ENCODE results near the gene RASAL3. TPM values are rescaled to one million over a fixed set of nuclear protein-coding genes. Genes with fewer than 3 reads are reported as not detected.
A peak's percentile ranks its signal among the peaks of the same experiment; 100 is the strongest.

The RASAL3 gene
- total RNA-seq, 1 donor from 2014 or later, result 4.4 TPM

GRCh38 chr19:15453091-15453578 lies 11.2 kb downstream of the RASAL3 start:
- intact Hi-C loops (cut with DNase I), result loop anchor here (5.0 kb wide), 4 partner anchors 104 to 346 kb away; partner anchors contain the start of gene SYDE1
- peaks cover 9 to 21% of the 10 kb centered on the region in 2 donors for H3K4me1 ChIP-seq

DNA sequence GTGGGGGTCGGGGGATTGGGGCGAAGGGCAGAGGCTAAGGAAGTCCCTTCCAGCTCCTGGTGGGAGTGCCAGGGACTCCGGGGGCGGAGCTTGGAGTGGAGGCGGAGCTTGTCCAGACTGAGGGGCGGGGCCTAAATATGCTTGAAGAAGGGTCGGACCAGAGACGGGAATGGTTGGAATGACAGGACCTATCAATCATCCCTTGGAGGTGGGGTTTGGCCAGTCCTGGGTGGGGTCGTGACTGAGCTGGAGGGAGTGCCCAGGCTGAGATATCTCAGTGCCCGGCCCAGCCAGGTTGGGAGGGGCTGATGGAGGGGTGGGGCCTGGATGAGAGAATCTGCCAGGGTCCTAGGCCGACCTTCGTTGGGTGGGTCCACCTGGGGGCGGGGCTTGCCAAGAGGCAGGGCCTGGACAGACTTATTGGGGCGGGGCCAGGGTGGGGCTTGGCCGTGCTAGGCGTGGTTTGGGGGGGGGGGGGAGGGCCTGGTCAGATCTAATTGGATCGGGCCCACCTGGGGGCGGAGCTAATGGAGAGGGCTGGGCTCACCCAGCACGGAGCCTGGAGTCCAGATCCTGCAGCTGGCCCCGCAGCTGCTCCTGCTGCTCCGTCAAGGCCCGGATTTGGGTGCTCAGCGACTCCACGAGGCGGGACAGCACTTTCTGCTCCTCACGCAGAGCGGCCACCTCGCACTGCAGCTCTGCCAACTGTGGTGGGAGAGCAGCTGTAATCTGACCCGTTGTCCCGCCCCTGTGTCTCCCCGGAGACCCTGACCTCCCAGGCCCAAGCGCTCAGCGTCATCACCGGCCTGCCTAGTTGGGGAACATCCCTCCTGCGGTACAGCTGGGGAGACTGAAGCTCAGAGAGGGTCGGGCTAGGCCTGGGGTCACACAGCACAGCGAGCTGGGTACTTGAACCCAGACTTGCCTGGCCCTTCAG lies 12.0 kb downstream of the RASAL3 start:
- peaks cover 9 to 21% of the 10 kb centered on the region in 2 donors for H3K4me1 ChIP-seq
- intact Hi-C loops (cut with DNase I), result loop anchor here (5.0 kb wide), 4 partner anchors 105 to 345 kb away; partner anchors contain the start of gene SYDE1
- H3K27me3 ChIP-seq, result peaks cover 10% of the 10 kb centered on the region
- peak overlapping the region; percentile 51 to 67 for H3K4me3 ChIP-seq
- H3K36me3 ChIP-seq, result no peaks in the 10 kb centered on the region
- DNase-seq (ENCODE audit: low spot score in 2 of 2), result peak; percentile 53 to 90
- no peaks in the 10 kb centered on the region for H3K9me3 ChIP-seq
- TF ChIP-seq, protein P1, sequence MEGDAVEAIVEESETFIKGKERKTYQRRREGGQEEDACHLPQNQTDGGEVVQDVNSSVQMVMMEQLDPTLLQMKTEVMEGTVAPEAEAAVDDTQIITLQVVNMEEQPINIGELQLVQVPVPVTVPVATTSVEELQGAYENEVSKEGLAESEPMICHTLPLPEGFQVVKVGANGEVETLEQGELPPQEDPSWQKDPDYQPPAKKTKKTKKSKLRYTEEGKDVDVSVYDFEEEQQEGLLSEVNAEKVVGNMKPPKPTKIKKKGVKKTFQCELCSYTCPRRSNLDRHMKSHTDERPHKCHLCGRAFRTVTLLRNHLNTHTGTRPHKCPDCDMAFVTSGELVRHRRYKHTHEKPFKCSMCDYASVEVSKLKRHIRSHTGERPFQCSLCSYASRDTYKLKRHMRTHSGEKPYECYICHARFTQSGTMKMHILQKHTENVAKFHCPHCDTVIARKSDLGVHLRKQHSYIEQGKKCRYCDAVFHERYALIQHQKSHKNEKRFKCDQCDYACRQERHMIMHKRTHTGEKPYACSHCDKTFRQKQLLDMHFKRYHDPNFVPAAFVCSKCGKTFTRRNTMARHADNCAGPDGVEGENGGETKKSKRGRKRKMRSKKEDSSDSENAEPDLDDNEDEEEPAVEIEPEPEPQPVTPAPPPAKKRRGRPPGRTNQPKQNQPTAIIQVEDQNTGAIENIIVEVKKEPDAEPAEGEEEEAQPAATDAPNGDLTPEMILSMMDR (IDR thresholded peaks at IDR 0.05), result no peak
- H3K27ac ChIP-seq, result peak overlapping the region; percentile 17 to 64

More at GRCh38 chr19:15453091-15453578, 11.2 kb downstream of the RASAL3 start:
- peak overlapping the region; percentile 51 to 67 for H3K4me3 ChIP-seq
- peaks cover 10% of the 10 kb centered on the region for H3K27me3 ChIP-seq
- TF ChIP-seq, protein P1 (IDR thresholded peaks at IDR 0.05), result peak; percentile 20 to 44 (median 33)
- no peaks in the 10 kb centered on the region for H3K9me3 ChIP-seq
- H3K27ac ChIP-seq, result peak overlapping the region; percentile 17 to 64
- H3K36me3 ChIP-seq, result no peaks in the 10 kb centered on the region
- no peak for DNase-seq (ENCODE audit: low spot score in 2 of 2)

DNA sequence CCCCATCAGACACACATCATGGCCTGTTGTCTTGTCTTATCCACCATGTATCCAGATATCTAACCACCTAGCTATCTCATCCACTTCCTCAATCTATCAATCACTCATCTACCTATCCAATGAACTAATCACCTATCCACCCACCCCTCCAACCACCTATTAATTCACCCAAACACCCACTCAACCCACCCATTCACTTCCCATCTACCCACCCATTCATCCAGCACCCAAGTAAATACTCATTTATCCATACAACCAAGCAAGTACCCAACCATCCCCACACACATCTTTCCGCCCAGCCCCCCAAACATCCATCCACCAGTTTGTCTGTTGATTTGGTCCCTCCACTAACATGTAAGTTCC lies 13.8 kb downstream of the RASAL3 start:
- intact Hi-C loops (cut with DNase I), result loop anchor here (2.0 to 5.0 kb wide), 6 partner anchors 18 to 343 kb away; partner anchors contain the start of genes AKAP8L and SYDE1
- H3K4me3 ChIP-seq, result no peak overlapping the region
- H3K9me3 ChIP-seq, result no peaks in the 10 kb centered on the region
- H3K4me1 ChIP-seq, result peaks cover 11 to 30% of the 10 kb centered on the region in 2 donors
- H3K27ac ChIP-seq, result peak overlapping the region; percentile 64 to 86
- H3K27me3 ChIP-seq, result no peaks in the 10 kb centered on the region
- TF ChIP-seq, protein P1 (IDR thresholded peaks at IDR 0.05), result no peak
- no peaks in the 10 kb centered on the region for H3K36me3 ChIP-seq
- DNase-seq (ENCODE audit: low spot score in 2 of 2), result no peak

DNA sequence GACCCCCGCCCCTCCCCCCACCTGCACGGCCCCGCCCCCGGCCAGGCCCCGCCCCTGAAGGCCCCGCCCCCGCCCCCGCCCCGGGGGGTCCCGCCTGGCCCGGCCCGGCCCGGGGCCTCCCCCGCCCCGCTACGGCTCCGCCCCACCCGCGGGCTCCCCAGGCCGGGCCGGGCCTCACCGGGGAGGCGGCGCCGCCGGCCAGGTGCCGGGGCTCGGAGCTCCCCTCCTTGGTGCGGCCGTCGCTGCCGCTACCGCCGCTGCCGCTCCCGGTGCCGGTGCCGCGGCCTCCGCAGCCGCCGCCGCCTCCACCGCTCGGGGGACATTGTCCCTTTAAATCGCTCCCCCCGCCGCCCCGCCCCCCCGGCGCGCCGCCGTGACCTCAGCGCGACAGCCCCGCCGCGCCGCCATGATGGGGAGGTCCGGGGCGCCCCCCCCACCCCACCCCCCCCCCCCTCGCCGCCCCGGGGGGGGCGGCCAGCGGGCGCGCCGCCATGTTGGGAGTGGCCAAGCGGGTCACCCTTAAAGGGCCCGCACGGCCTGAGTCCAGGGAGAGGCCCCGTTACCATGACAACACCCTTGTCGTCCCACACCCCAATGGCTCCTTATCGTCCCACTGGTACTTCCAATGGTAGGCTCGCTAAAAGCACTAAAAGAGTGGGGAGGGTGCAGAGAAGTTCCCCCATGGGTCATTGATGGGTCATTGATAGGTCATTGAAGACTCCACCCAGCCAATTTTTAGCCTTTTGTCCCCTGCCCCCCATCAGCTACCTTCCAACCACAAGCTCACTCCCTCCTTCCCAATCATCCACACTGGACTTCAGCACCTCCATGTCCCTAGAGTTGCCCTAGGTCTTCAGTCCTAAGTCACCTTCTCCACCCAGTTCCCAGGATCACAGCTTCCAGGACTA lies 14.5 kb downstream of the RASAL3 start, which contains the start of gene WIZ:
TSS of gene WIZ (minus strand) at position 337 of the 908 bp plus-strand sequence. CDS start 1,649 bp downstream, outside the sequence.
- TF ChIP-seq, protein P1 (IDR thresholded peaks at IDR 0.05), result no peak
- Histone ChIP-seq H3K9me3 (no peaks in the 10 kb centered on the region), H3K36me3 (no peaks in the 10 kb centered on the region), H3K27ac (peak within 1 kb of the TSS; percentile 64 to 86), H3K4me3 (peak within 1 kb of the TSS; percentile 53 to 89), H3K27me3 (no peaks in the 10 kb centered on the region), H3K4me1 (peaks cover 17 to 36% of the 10 kb centered on the region in 2 donors)
- peak; percentile 43 to 94 for DNase-seq (ENCODE audit: low spot score in 2 of 2)
- intact Hi-C loops (cut with DNase I), result loop anchor here (2.0 to 5.0 kb wide), 7 partner anchors 17 to 343 kb away; partner anchors contain the start of genes AKAP8L and SYDE1
